Measurements from ENCODE around the gene SLC6A16. TPM values are rescaled to one million over a fixed set of nuclear protein-coding genes. Genes with fewer than 3 reads are reported as not detected.

Gene SLC6A16
- total RNA-seq, 1 experiment from 2014 or later: not detected

- H3K36me3 Mint-ChIP-seq (ENCODE audit: insufficient read depth, unreplicated experiment): no peaks in the 10 kb centered on the region
- ChIA-PET POLR2A (interaction anchor here (0.8 kb wide), 1 partner anchor 22 kb away, joined by 3 read pairs; no protein-coding TSS in a partner anchor), CTCF (no interaction called here)
- no peak for TF ChIP-seq CTCF (IDR thresholded peaks at IDR 0.05; ENCODE audit: unreplicated experiment)
- intact Hi-C loops (cut with micrococcal nuclease): no loop called here
- H3K4me1 Mint-ChIP-seq (ENCODE audit: insufficient read depth, unreplicated experiment): no peaks in the 10 kb centered on the region
- H3K4me3 Mint-ChIP-seq (ENCODE audit: unreplicated experiment): no peak overlapping the region
- no TSS peak for BruUV-seq (replicated peaks)
- no peak for DNase-seq (ENCODE audit: unreplicated experiment)
- H3K27ac Mint-ChIP-seq (ENCODE audit: low read depth, unreplicated experiment): no peak overlapping the region
- H3K27me3 Mint-ChIP-seq (ENCODE audit: insufficient read depth, unreplicated experiment): no peaks in the 10 kb centered on the region
- no peaks in the 10 kb centered on the region for H3K9me3 Mint-ChIP-seq (ENCODE audit: unreplicated experiment)
Observed at GRCh38 chr19:49357186-49357585, 32.2 kb upstream of the SLC6A16 start.

- H3K9me3 Mint-ChIP-seq (ENCODE audit: unreplicated experiment): no peaks in the 10 kb centered on the region
- no TSS peak for BruUV-seq (replicated peaks)
- intact Hi-C loops (cut with micrococcal nuclease): no loop called here
- CTCF ChIA-PET: no interaction called here
- no peak overlapping the region for H3K4me3 Mint-ChIP-seq (ENCODE audit: unreplicated experiment)
- POLR2A ChIA-PET: no interaction called here
- no peaks in the 10 kb centered on the region for H3K27me3 Mint-ChIP-seq (ENCODE audit: insufficient read depth, unreplicated experiment)
- no peak for DNase-seq (ENCODE audit: unreplicated experiment)
- H3K27ac Mint-ChIP-seq (ENCODE audit: low read depth, unreplicated experiment): no peak overlapping the region
- no peaks in the 10 kb centered on the region for H3K36me3 Mint-ChIP-seq (ENCODE audit: insufficient read depth, unreplicated experiment)
- TF ChIP-seq CTCF (IDR thresholded peaks at IDR 0.05; ENCODE audit: unreplicated experiment): no peak
- no peaks in the 10 kb centered on the region for H3K4me1 Mint-ChIP-seq (ENCODE audit: insufficient read depth, unreplicated experiment)
Observed at GRCh38 chr19:49356382-49356781, 31.4 kb upstream of the SLC6A16 start.

DNA sequence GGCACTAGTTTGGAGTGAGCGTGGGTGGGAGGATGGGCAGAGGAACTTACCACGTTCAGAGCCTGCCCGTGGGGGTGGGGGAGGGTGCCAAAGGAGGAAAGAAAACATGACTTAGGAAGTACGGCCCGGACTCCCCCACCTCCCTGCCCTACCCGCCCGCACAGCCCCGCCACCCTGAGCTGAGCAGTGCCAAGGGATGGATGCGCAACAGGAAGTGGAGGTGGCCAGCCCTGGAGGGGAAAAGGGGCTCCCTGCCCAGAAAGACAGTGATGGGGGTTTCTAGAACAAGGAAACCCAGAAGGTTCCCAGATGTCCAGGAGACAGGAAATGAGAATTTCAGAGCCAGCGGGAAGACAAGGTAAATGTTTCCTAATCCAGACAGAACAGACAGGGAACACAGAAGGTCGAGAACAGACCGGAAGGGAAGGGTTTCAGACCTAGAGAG, 30.9 kb upstream of the SLC6A16 start:
- no peak overlapping the region for H3K27ac Mint-ChIP-seq (ENCODE audit: low read depth, unreplicated experiment)
- CTCF ChIA-PET: no interaction called here
- TF ChIP-seq CTCF (IDR thresholded peaks at IDR 0.05; ENCODE audit: unreplicated experiment): no peak
- no peaks in the 10 kb centered on the region for H3K27me3 Mint-ChIP-seq (ENCODE audit: insufficient read depth, unreplicated experiment)
- no peaks in the 10 kb centered on the region for H3K36me3 Mint-ChIP-seq (ENCODE audit: insufficient read depth, unreplicated experiment)
- intact Hi-C loops (cut with micrococcal nuclease): no loop called here
- no peak overlapping the region for H3K4me3 Mint-ChIP-seq (ENCODE audit: unreplicated experiment)
- peak; percentile 45 for DNase-seq (ENCODE audit: unreplicated experiment)
- no TSS peak for BruUV-seq (replicated peaks)
- no peaks in the 10 kb centered on the region for H3K4me1 Mint-ChIP-seq (ENCODE audit: insufficient read depth, unreplicated experiment)
- POLR2A ChIA-PET: no interaction called here
- H3K9me3 Mint-ChIP-seq (ENCODE audit: unreplicated experiment): no peaks in the 10 kb centered on the region

- ChIA-PET CTCF (interaction anchor here (0.7 to 1.9 kb wide), 2 partner anchors 41 to 124 kb away, joined by 3 to 8 read pairs; no protein-coding TSS in a partner anchor), POLR2A (no interaction called here)
- TF ChIP-seq CTCF (IDR thresholded peaks at IDR 0.05; ENCODE audit: unreplicated experiment): no peak
- Mint-ChIP-seq H3K27me3 (ENCODE audit: insufficient read depth, unreplicated experiment) (no peaks in the 10 kb centered on the region), H3K27ac (ENCODE audit: low read depth, unreplicated experiment) (no peak overlapping the region), H3K4me3 (ENCODE audit: unreplicated experiment) (no peak overlapping the region), H3K4me1 (ENCODE audit: insufficient read depth, unreplicated experiment) (no peaks in the 10 kb centered on the region), H3K36me3 (ENCODE audit: insufficient read depth, unreplicated experiment) (no peaks in the 10 kb centered on the region), H3K9me3 (ENCODE audit: unreplicated experiment) (no peaks in the 10 kb centered on the region)
- no TSS peak for BruUV-seq (replicated peaks)
- intact Hi-C loops (cut with micrococcal nuclease): no loop called here
- DNase-seq (ENCODE audit: unreplicated experiment): no peak
Observed at GRCh38 chr19:49349567-49349966, 24.6 kb upstream of the SLC6A16 start.
